GM19238 (cell line): Measurements from ENCODE around the gene GP1BA.
"Not testable (repeated sequence)": the region's sequence is repeated elsewhere in the genome, so short reads cannot be mapped to it uniquely, and the experiment has no call there.

Source experiments
- DNase-seq: peaks from one replicate; pipeline ENCODE4 v3.0.0; 2011; ENCODE audit warnings: low spot score; ENCODE audit not compliant: insufficient read length

Gene GP1BA

DNA sequence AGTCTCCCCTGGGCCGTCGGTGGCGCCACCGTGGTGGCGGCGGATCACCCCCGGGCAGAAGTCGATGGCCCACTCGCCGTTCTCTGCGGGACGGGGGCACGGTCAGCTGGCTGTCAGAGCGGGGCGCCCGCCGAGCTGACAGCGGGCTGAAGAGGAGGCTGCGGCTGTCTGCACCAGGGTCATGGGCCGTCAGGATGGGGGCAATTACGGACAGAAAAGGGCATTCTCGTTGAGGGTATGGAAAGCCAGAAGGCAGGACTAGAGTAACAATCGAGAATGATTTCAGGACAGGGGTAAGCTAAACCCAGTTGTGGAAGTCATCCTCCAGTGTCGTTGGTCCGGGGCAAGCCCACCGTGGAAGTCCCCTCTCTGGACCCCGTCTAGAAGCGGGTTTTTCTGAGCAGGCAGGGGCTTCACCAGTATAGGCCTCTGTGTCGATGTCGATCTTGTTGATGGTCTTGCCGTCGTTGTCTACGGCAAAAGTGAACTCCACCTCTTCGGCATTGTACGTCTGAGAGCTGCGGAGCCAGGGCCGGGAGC is 30.9 kb upstream of the GP1BA start:
- no peak for DNase-seq

DNA sequence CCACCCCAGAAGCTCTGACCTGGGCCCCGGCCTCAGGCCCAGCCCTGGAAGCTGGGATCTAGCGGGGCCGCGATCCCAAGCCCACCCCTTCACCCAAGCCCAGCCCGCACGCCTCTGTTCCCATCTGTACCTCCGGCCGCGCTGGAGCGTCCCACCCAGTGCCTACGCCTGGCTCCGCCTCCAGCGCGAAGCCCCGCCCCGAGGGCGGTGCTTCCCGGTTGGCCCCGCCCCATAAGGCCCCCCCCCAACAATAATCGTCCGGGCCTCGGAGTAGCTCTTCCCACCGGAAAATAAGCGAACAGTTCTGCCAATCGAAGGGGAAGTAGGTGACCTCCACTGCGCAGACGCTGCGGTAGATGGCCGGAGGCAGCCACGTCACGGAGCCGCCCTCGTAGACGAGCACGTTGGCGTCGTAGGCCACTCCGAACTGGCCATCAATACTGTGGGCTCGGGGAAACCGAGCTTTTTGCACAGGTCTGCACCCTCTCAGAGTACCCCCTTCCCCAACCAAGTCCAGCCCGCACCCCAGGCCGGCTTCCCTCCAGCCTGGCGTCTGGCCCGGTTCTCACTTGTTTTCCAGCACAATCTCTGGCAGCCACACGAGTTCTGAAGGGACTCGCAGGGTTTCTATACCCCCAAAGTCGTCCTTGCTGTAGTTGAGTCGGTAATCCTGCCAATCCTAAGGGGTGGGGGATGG is 30.3 kb upstream of the GP1BA start:
- no peak for DNase-seq

DNA sequence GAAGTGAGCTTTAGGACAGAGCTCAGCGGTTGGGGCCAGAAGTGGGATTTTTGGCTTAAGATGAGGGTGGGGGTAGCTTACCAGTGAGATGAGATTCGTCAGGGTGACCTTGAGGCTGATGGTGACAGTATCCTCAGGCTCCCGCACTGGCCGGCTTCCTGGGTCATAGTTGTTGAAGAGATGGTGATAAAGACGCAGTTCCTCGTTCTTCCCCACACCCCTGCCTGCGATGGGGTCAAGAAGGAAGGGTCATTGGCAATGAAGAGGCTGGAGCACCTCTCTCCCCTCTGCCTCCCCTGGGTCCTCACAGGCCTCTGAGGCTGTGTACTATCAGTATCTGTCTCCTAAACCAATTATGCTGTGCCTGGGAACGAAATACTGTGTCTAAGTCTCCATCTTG is 29.5 kb upstream of the GP1BA start:
- DNase-seq, result no peak

DNA sequence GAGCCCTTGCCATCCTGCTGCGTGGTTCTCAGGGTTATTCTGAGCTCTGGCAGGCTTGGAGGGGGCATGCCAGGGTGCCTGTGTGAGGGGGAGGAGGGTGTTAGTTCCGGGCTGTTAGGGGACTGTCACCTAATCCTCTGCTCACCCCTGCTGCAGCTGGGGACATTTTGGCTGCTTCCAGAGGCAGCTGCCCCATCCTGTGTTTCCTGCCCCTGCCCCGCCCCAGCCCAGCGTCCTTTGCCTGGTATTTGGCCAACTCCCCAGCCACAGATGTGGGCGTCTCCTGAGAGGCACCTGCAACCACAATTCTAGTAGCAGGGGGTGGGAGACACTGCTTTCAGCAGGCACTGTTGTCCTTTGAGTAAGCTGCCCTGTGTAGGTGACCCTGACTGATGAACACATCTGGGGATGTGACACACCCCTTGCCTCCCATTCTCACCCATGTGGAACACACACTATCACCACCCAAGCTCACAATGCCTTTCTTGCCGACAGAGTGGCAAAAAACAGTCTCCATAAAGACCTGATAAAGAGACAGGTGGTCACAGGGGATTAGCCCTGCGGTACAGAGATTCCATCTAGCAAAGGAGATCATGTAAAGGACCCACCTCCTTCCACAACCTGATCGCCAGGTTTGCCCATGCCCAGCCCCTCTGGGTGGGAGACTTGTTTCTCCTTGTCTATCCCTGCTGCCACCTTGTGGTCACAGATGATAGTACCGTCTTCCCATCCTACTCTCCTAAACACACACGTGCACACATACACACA is 28.8 kb upstream of the GP1BA start, which contains the start of gene CHRNE:
TSS of gene CHRNE (minus strand) at position 48 of the 768 bp plus-strand sequence. CDS start at position 13, 35 bp downstream.
- no peak for DNase-seq

DNA sequence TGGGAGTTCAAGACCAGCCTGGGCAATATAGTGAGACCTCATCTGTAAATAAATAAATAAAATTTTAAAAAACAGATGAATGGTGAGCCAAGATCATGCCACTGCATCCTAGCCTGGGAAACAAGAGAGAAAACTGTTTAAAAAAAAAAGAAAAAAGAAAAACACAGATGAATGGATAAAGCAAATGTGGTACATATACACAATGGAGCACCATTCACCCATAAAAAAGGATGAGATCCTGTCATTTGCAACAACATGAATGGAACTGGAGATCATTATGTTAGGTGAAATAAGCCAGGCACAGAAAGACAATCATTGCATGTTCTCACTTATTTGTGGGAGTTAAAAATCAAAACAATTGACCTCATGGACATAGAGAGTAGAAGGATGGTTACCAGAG is 25.4 kb upstream of the GP1BA start:
- DNase-seq, result not testable (repeated sequence)

DNA sequence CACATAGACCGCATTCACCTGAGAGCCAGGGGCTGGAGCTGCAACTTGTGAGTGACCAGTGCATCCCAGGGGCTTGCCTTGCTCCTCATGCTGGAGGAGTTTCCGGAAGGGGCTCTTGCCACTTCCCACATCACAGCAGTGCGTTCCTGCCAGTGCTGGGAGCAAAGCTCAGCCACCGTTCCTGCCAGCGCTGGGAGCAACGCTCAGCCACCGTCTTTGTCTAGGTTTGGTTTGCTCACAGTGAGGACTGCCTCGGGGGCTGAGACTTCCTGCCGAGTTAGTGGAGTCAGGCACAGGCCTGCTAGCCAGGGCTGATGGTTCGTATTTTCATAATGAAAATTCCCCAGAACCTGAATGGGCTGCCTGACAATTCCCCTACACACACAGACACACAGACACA is 23.8 kb upstream of the GP1BA start:
- DNase-seq, result no peak

DNA sequence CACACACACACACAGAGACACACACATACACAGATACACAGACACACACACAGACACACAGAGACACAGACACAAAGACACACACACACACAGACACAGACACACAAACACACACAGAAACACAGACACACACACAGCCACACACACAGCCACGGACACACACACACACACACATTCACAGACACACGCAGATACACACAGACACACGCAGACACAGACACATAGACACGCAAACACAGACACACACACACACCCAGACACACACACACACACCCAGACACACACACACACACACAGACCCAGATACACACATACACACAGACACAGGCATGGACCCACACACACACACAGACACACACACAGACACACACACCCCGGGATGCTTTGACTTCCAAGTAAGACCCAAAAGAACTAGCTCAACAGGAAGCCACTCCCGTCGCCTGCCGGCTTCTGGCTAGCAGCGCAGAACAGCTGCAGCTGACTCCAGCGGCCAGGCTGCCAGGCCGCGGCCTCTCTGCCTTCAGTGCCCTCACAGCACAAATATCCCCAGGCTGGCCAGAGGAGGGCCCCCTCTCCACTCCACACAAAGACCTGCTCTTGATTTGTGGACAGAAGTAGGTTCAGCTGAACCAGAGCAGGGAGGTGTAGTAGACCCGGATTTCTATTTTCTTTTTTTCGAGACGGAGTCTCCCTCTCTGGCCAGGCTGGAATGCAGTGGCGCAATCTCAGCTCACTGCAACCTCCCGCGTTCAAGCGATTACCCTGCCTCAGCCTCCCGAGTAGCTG is 23.2 kb upstream of the GP1BA start:
- peak; percentile 63 for DNase-seq

DNA sequence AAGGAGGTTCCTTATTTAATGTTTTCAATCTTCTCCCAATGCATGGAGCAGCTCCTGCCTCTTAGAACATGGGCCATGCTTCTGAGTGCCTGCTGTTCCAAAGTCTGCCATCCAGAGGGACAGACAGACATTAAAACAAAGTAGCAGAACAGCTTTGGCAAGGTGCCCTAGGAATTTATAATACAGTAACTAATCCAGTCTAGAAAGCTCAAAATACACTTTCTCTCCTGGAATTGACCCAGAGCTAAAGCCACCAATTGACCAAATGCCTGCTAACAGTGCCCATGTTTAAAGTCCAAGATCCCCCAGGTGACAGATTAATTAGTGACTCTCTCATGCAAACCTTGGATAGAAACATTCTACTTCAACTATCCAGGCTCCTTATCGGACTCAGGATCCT is 18.1 kb upstream of the GP1BA start:
- no peak for DNase-seq

DNA sequence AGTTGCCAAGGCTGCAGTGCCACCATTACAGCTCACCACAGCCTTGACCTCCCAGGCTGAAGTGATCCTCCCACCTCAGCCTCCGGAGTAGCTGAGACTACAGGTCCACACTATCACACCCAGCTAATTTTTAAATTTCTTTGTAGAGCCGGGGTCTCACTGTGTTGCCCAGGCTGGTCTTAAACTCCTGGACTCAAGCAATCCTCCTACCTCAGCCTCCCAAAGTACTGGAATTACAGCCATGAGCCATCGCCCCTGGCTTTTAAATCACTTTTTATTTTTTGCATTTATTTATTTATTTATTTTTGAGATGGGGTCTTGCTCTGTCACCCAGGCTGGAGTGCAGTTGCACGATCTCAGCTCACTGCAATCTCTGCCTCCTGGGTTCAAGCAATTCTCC is 17.5 kb upstream of the GP1BA start:
- not testable (repeated sequence) for DNase-seq

DNA sequence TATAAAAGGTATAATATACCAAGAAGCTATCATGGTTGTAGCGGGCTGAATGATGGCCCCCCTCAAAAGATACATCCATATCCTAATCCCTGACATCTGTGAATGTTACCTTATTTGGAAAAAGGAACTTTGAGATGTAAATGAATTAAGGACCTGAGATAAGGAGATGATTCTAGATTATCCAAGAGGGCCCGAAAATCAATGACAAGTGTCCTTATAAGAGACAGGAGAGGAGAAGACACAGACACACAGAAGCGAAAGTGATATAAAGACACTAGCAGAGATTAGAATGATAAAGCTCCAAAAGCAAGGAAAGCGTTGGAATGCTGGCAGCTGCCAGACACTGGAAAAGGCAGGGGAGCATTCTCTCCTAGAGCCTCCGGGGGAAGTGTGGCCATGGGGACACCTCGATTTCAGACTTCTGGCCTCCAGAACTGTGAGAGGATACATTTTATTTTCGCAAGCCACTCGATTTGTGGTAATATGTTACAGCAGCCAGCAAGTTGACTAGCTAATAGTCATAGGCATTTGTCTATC is 12.5 kb upstream of the GP1BA start:
- no peak for DNase-seq

DNA sequence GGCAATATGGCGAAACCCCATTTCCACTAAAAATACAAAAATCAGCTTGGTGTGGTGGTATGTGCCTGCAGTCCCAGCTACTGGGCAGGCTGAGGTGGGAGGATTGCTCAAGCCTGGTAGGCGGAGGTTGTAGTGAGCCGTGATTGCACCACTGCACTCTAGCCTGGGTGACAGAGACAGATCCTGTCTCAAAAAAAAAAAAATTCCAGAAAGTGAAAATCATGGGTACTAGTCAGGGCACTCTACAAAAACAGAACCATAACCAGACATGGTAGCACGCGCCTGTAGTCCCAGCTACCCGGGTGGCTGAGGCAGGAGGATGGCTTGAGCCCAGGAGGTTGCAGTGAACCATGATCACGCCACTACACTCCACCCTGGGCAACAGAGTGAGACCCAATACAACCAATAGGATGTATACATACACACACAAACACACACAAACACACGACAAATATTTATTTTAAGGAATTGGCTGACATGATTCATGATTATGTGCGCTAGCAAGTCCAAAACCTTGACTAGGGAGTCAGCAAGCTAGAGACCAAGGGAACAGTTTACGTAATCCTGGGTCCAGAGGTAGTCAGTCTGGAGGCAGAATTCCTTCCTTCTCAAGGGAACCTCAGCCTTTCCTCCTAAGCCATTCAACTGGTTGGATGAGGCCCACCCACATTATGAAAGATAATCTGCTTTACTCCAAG is 11.6 kb upstream of the GP1BA start:
- no peak for DNase-seq

DNA sequence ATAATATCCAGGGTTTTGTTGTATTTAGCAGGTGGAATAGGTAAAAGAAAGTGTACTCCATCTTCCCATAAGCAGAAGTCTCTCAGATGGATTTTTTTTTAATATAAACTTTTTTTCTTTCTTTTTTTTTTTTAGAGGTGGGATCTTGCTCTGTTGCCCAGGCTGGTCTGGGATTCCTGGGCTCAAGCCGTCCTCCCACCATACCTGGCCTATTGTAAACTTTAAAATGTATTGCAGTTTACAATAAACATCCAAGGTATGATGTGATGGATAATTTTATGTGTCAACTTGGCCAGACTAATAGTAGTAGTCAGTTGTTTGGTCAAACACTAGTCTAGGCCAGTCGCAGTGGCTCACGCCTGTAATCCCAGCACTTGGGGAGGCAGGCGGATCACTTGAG is 10.8 kb upstream of the GP1BA start:
- DNase-seq, result no peak

DNA sequence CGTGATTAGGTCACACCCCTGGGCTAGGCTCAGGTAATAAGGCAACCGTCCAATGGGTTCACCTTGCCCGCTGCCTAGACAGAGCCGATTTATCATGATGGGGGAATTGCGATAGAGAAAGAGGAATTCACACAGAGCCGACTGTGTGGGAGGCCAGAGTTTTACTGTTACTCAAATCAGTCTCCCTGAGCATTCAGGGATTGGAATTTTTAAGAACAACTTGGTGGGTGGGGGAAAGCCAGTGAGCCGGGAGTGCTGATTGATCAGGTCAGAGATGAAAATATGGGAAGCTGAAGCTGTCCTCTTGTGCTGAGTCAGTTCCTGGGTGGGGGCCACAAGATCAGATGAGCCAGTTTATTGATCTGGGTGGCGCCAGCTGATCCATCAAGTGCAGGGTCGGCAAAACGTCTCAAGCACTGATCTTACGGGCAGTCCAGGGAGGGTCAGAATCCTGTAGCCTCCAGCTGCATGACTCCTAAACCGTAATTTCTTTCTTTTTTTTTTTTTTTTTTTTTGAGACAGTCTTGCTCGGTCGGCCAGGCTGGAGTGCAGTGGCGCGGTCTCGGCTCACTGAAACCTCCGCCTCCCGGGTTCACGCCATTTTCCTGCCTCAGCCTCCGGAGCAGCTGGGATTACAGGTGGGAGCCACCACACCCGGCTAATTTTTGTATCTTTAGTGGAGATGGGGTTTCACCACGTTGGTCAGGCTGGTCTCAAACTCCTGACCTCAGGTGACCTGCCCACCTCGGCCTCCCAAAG is 5.3 kb upstream of the GP1BA start:
- not testable (repeated sequence) for DNase-seq

DNA sequence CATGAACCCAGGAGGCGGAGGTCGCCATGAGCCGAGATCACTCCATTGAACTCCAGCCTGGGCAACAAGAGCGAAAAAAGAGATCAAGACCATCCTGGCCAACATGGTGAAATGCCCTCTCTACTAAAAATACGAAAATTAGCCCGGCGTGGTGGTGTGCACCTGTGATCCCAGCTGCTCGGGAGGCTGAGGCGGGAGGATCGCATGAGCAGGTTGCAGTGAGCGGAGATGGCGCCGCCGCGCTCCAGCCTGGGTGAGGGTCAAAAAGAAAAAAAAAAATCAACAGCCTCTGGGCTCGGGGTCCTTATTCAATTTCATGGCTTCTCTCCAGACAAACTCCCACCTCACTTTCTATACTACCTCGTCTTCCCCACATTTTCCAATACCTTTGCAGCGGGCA is 3.2 kb upstream of the GP1BA start:
- no peak for DNase-seq

DNA sequence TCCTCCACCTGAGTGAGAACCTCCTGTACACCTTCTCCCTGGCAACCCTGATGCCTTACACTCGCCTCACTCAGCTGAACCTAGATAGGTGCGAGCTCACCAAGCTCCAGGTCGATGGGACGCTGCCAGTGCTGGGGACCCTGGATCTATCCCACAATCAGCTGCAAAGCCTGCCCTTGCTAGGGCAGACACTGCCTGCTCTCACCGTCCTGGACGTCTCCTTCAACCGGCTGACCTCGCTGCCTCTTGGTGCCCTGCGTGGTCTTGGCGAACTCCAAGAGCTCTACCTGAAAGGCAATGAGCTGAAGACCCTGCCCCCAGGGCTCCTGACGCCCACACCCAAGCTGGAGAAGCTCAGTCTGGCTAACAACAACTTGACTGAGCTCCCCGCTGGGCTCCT is 679 bp downstream of the GP1BA start:
- DNase-seq, result no peak

DNA sequence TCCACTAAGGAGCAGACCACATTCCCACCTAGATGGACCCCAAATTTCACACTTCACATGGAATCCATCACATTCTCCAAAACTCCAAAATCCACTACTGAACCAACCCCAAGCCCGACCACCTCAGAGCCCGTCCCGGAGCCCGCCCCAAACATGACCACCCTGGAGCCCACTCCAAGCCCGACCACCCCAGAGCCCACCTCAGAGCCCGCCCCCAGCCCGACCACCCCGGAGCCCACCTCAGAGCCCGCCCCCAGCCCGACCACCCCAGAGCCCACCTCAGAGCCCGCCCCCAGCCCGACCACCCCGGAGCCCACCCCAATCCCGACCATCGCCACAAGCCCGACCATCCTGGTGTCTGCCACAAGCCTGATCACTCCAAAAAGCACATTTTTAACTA is 1.6 kb downstream of the GP1BA start:
- no peak for DNase-seq

DNA sequence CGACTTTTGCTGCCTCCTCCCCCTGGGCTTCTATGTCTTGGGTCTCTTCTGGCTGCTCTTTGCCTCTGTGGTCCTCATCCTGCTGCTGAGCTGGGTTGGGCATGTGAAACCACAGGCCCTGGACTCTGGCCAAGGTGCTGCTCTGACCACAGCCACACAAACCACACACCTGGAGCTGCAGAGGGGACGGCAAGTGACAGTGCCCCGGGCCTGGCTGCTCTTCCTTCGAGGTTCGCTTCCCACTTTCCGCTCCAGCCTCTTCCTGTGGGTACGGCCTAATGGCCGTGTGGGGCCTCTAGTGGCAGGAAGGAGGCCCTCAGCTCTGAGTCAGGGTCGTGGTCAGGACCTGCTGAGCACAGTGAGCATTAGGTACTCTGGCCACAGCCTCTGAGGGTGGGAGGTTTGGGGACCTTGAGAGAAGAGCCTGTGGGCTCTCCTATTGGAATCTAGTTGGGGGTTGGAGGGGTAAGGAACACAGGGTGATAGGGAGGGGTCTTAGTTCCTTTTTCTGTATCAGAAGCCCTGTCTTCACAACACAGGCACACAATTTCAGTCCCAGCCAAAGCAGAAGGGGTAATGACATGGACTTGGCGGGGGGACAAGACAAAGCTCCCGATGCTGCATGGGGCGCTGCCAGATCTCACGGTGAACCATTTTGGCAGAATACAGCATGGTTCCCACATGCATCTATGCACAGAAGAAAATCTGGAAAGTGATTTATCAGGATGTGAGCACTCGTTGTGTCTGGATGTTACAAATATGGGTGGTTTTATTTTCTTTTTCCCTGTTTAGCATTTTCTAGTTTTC is 2.3 kb downstream of the GP1BA start:
- peak; percentile 42 for DNase-seq

DNA sequence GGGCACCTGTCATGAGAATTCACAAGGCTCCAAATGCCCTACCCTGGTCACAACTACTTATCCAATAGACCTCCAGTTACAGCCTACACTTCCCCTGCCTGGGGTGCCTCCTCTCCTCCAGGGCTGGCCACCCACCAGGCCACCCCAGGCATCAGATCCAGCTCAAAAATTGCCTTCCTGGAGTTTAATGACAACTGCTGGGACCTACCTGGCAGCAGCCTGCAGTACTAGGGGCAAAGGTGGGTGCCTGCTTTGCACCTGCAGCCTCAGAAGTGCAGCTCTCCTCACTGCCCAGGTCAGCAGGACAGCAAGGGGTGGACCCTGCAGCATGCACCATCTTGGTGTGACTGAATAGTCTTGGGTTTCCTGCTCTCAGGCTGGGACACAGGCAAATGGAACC is 3.6 kb downstream of the GP1BA start:
- no peak for DNase-seq

DNA sequence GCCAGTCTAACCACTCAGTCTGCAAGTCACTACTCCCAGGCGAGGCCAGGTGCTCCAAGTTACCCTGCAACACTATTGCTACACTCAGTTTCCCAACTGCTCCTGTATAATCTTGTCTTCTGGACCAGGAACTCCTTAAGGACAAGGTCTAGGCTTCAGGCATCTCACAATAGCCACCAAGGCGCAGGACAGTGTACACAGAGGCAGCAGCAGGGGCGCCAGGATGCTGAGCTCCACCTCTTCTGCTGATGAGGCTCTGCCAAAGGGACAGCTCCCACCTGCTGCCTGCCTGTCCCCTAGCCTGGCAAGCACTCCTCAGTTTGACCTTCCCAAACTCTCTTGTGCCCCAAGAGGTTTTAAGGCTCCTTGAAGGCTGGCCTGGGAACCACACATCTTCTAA is 4.4 kb downstream of the GP1BA start:
- no peak for DNase-seq
